GM19463 (cell line): ENCODE data around the gene ARID5B.

Experiments
- ATAC-seq: cut with Tn5 transposase; IDR thresholded peaks from one replicate; pipeline ENCODE4 v1.9.1; 2021; ENCODE audit warnings: mild to moderate bottlenecking, moderate library complexity; ENCODE audit not compliant: unreplicated experiment

The ARID5B gene

DNA sequence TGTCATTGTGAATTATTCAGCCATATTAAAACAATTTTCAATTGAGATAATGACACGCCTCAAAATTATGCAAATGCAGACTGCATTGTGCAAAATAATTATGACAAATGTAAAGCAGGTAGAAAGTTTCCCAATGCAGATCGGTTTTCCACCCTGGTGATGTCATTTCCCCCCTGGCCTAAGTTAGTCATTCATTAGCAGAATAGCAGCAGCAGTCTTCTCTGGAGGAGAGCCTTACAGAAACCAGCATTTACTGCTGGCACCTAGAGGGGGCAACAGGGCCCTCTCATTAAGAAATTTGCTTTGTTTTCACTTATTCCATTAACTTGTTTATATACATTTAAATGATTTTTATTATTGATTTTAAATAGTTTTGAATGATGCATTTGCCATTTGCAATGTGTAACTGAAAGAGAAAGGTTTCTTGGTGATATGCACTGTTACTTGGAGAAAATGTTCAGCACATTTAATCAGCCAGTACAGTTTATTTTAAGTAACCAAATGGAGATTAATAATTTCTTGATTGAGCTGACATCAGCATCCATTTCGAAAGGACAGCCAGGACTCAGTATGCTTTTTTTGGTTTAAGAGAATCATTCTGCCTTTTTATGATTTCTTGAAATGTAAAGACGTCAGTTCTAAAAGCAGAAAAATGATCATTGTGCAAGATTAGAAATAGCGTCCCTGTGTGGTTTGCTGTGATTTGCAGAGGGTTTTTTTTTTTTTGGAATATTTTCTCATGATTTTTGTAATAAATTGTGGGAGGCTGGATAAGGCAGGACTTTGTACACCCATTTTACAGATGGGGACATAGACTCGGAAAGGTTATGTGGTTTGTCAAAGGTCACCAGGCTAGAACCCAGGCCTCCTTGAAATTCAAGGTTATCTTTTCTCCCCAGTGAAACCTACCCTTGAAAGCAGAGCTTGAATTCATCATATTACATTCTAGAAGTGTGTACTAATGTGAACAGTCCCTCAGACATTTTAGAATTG is 3.5 kb downstream of the ARID5B start:
- ATAC-seq, result peak; percentile 35

- no peak for ATAC-seq
Observed at GRCh38 chr10:61905837-61906561, 4.5 kb downstream of the ARID5B start.

- no peak for ATAC-seq
Observed at GRCh38 chr10:61906562-61906901, 5.0 kb downstream of the ARID5B start.

GRCh38 chr10:61907011-61907410 is 5.5 kb downstream of the ARID5B start:
- no peak for ATAC-seq

DNA sequence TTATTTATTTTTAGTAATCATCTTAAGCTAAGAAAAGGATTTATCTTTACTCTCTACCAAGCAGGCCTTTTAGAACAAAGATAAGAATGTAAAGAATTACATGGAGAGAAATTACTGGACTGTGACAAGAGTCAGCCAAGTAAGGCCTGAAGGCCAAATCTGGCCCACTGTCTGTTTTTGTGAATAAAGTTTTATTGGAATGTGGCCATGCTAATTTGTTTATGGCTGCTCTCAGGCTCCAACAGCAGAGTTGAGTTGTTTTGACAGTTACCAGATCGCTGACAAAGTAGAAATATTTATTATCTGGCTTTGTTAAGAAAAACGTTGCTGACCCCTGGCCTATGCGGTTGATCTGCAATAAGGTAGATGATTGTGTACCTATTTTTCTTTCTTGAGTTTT is 6.1 kb downstream of the ARID5B start:
- no peak for ATAC-seq

- no peak for ATAC-seq
Observed at GRCh38 chr10:61910226-61910805, 8.8 kb downstream of the ARID5B start.

- ATAC-seq, result no peak
Observed at GRCh38 chr10:61910894-61911293, 9.4 kb downstream of the ARID5B start.

DNA sequence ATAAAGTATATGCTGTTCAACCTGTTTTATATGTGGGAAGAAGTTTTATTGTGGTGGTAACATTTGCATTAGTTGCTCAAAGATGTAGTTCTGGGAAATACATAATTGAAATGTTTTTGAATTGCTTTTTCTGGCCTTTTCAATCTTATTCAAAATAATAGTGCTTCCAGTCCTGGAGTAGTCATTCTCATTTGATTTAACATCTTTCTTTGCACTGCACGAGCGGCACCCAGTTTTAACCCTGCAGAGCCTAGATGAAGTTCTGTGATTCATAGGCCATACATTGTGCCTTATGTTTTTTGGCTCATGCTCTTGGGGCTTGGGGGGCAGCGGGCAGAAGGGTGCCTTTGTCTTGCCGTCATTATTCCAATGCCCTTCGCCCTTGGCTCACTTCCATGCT is 9.9 kb downstream of the ARID5B start:
- no peak for ATAC-seq

GRCh38 chr10:61912981-61913380 is 11.5 kb downstream of the ARID5B start:
- no peak for ATAC-seq

GRCh38 chr10:61918140-61918539 is 16.6 kb downstream of the ARID5B start:
- no peak for ATAC-seq

DNA sequence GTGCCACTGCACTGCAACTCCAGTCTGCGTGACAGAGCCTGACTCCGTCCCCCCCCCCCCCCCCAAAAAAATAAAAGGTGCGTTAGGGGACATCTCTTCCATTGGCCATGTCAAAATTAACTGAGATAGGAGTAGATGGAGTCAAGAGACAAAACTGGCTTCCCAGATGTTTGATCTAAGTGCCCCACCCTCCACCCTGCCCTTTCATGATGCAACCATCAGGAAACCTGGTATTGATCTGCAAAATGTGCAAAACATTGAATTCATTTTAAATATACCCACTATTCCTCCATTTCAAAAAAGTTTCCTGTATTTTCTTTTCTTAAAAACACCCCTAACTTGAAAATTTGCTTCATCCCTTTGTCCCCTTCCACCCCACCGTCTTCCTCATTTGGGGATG is 17.5 kb downstream of the ARID5B start:
- ATAC-seq, result no peak

DNA sequence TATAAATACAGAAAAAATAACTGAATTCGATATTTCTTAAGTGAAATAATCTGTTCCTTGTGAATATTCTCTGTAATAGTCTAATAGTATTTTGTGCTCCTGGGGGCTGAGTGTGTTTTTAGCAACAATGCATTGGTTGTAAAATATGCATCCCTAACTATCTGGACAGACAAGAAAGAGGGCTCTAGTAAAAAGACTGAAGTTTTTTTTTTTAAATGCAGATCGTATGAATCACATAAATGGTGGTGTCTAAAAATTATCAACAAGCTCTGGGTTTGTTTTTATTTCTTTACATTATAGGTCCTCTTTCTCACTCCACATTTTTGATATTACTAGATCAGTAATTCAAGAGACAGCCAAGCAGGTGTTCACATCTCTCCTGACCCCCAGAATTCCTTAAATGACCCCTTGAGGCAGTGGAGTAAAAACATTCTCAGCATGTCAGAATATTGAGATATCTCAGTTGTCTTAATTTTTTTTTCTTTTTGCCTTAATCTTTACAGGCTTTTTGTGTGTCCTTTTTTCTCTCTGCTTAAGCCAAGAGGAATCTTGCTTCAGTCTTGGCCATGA is 18.2 kb downstream of the ARID5B start:
- ATAC-seq, result no peak

DNA sequence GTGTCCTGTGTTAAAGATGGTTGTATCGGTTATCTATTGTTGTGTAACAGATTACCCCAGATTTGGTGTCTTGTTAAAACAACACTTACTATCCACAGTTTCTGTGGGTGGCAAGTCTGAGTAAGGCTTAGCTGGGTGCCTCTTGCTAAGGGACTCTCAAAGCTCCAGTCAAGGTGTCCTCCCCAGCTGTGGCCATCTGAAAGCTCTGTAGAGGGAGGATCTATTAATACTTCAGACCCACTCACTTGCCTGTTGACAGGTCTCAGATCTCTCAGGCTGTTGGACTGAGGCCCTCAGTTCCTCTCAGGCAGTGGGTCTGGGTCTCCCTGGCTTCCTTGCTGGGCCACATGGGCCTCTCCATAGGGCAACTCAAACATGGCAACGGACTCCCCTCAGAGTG is 19.6 kb downstream of the ARID5B start:
- ATAC-seq, result no peak

DNA sequence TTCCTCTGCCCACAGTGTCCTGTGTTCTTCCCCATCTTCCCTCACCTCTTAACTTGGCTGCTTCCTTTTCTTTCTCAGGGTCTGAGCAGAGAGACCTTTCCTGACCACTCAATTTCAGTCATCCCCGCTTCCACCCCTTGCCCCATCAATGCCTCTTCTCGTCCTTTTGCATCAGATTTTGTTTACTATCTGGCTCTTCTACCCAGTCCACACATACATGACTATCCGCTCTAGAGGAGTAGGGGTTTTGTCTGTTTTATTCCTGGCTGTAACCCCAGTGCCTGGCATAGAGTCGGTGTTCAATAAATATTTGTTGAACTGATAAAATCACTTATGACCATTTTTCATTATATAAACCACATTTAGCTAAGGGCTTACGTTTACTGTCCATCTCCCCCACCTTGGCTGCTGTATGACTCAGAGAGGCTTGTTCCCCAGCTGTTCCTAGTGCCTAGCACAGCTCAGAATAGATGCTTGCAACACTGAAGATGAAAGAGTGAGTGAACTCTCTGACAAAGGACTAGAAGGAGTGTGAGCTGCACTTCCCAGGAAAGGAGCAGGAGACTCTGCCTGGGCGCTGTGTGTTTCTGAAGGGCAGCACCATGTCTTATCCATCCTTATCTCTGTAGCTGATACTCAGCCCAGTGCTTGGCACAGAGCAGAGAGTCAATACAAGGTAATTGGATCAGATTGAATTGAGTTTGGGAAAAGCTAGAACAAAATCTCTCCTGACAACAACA is 21.9 kb downstream of the ARID5B start:
- ATAC-seq, result no peak

DNA sequence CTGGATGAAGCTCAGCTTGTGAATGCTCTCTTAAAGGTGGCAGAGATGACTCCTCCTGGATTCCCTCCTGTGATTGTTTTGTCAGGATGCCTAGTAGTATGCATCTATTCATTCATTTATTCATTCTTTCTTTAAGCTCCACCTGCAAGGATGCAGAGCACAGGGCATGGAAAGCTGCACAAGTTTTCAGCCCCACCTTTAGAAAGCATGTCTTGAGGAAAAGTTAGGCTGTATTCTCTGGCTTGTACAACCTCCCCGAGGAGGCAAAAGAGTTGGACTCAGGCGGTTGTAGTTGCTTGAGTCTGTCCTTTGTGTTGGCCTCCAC is 22.4 kb downstream of the ARID5B start:
- no peak for ATAC-seq

GRCh38 chr10:61929555-61929954 is 28.1 kb downstream of the ARID5B start:
- ATAC-seq, result no peak

DNA sequence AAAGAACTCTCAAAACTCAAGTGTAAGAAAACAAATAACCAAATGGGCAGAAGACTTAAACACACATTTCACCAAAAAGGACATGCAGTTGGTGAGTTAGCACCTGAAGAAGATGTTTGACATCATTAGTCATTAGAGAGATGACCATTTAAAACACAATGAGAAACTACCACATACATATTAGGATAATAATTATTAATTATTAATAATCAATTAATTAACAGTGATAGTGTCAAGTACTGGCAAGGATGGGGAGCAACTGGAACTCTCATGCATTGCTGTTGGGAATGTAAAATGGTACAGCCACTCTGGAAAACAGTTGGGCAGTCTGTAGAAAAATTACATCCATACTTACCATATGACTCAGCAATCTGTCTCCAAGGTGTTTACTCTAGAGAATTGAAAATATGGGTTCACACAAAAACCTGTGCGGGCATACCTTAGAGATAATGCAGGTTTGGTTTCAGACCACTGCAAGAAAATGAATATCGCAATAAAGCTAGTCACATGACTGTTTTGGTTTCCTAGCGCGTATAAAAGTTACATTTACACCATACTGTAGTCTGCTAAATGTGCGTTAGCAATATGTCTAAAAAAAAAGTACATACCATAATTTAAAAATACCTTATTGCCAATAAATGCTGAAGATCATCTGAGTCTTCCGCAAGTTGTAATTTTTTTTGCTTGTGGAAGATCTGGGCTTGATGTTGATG is 30.3 kb downstream of the ARID5B start:
- ATAC-seq, result no peak

GRCh38 chr10:61933859-61934555 is 32.5 kb downstream of the ARID5B start:
- ATAC-seq, result no peak

- no peak for ATAC-seq
Observed at GRCh38 chr10:61935077-61935476, 33.6 kb downstream of the ARID5B start.

GRCh38 chr10:61936770-61937169 is 35.3 kb downstream of the ARID5B start:
- ATAC-seq, result no peak
